Neutrophil (primary cell): Measurements from ENCODE around the gene OCEL1.

ENCODE experiments used
- H3K27ac ChIP-seq: fragments of 200-600 bp; sonication (generic); 2 replicates; pipeline ENCODE4 v1.5.1; 2016; ENCODE audit warnings: mild to moderate bottlenecking, moderate library complexity
- H3K27me3 ChIP-seq: fragments of 200-600 bp; sonication (generic); 2 replicates; pipeline ENCODE4 v1.6.0; 2016; ENCODE audit warnings: mild to moderate bottlenecking
- H3K36me3 ChIP-seq: fragments of 200-600 bp; sonication (generic); 2 replicates; pipeline ENCODE4 v1.5.1; 2017
- H3K4me1 ChIP-seq, 2 experiments: fragments of 200-600 bp in 1 of 2; sonication (generic) in 1 of 2; 1 replicate in 1 of 2; 2 replicates in 1 of 2; pipeline versions ENCODE4 v1.5.1 to v1.6.1; 2013 to 2016; ENCODE audit warnings: low read depth in 1 of 2, low read length in 1 of 2, mild to moderate bottlenecking in 1 of 2, moderate library complexity in 1 of 2; ENCODE audit not compliant: control insufficient read depth in 1 of 2, insufficient read depth in 1 of 2
- H3K4me3 ChIP-seq, 2 experiments: fragments of 200-600 bp in 1 of 2; sonication (generic) in 1 of 2; 1 replicate in 1 of 2; 2 replicates in 1 of 2; pipeline ENCODE4 v1.5.1; 2013 to 2016; ENCODE audit warnings: low read depth in 1 of 2, low read length in 1 of 2, mild to moderate bottlenecking in 1 of 2, moderate library complexity in 1 of 2
- H3K9me3 ChIP-seq: fragments of 200-600 bp; sonication (generic); 2 replicates; pipeline ENCODE4 v1.5.1; 2016
- TF ChIP-seq, protein P1 (sequence below): fragments of 200-600 bp; sonication (generic); IDR thresholded peaks from 2 replicates; pipeline ENCODE4 v1.5.1; 2016; ENCODE audit warnings: antibody characterized with exemption

OCEL1 gene

DNA sequence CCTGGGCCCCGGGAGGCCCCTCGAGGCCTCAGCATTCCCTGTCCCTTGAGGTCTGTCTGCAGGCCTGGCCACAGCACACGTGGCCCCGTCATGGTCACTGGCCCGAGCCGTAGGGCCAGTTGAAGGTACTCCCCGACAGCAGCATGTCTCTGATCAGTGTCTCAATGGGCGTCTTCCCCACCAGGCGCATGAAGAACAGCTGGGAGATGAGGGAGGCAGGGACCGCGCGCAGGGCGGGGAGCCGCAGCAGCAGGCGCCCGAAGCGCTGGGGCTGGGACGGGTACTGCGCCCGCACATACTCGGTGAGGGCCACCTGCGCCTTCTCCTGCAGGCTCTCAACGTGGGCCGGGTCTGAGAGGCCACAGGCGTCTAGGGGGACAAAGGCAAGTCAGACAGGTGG, 6.2 kb downstream of the OCEL1 start:
- TF ChIP-seq, protein P1, sequence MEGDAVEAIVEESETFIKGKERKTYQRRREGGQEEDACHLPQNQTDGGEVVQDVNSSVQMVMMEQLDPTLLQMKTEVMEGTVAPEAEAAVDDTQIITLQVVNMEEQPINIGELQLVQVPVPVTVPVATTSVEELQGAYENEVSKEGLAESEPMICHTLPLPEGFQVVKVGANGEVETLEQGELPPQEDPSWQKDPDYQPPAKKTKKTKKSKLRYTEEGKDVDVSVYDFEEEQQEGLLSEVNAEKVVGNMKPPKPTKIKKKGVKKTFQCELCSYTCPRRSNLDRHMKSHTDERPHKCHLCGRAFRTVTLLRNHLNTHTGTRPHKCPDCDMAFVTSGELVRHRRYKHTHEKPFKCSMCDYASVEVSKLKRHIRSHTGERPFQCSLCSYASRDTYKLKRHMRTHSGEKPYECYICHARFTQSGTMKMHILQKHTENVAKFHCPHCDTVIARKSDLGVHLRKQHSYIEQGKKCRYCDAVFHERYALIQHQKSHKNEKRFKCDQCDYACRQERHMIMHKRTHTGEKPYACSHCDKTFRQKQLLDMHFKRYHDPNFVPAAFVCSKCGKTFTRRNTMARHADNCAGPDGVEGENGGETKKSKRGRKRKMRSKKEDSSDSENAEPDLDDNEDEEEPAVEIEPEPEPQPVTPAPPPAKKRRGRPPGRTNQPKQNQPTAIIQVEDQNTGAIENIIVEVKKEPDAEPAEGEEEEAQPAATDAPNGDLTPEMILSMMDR = no peak
- no peaks in the 10 kb centered on the region for H3K9me3 ChIP-seq
- H3K27me3 ChIP-seq = no peaks in the 10 kb centered on the region
- H3K4me1 ChIP-seq = peaks cover 11 to 16% of the 10 kb centered on the region in 2 experiments
- no peak overlapping the region for H3K4me3 ChIP-seq
- H3K36me3 ChIP-seq = no peaks in the 10 kb centered on the region
- no peak overlapping the region for H3K27ac ChIP-seq

DNA sequence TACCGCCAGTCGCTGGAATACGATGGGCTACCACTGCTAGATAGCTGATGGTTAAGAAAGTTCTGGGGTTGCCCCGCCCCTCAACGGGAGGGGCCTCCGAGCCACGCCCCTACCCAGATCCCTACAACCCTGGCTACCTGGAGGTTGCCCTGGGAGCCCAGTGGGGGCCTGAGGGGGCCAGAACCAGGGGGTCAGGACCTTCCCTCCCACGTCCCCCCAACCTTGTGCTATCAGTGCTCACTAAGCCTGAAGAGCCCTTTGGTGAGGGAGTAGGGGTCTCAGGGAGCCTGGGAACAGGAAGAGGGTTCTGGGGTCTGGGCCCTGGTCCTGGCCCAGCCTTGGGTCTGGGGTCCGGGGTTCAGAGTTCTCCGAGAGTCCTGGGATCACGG, 8.9 kb downstream of the OCEL1 start:
- Histone ChIP-seq H3K9me3 (no peaks in the 10 kb centered on the region), H3K4me3 (peak overlapping the region; percentile 65 to 71), H3K27me3 (no peaks in the 10 kb centered on the region), H3K4me1 (peaks cover 11 to 16% of the 10 kb centered on the region in 2 experiments), H3K36me3 (no peaks in the 10 kb centered on the region), H3K27ac (peak overlapping the region; percentile 58)
- TF ChIP-seq, protein P1 = no peak

DNA sequence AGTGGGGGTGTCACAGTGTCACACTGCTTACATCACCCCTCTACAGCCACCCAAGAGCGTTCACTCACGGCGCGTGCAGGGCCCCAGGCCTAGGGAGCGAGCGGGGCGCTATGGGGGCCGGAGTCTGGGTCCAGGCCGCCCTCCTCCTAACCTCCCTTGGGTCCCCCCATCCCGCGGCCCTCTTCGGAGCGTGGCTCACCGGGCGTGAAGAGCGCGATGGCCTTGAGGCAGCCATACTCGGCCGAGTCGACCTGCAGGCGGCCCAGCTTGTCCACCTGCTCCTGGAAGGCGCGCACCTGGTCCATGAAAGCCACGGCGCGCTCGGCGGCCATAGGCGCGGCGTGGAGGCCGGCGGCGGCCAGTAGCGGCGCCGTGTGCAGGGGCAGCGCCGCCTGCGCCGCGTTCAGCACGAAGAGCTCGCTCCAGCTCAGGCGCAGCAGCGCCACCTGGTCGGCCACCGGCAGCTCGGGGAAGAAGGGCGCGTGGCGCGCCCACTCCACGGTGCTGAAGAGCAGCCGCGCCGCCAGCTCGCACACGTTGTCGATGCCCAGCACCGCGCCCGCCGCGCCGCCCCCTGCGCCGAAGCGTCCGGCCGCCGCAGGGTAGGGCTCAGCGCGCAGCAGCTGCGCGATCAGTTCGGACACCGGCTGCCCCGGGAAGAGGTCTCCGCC, 9.4 kb downstream of the OCEL1 start:
- TF ChIP-seq, protein P1 = peak; percentile 68
- H3K9me3 ChIP-seq = no peaks in the 10 kb centered on the region
- H3K4me1 ChIP-seq = peaks cover 11 to 16% of the 10 kb centered on the region in 2 experiments
- peak overlapping the region; percentile 65 to 71 for H3K4me3 ChIP-seq
- H3K36me3 ChIP-seq = no peaks in the 10 kb centered on the region
- H3K27me3 ChIP-seq = no peaks in the 10 kb centered on the region
- peak overlapping the region; percentile 58 for H3K27ac ChIP-seq

DNA sequence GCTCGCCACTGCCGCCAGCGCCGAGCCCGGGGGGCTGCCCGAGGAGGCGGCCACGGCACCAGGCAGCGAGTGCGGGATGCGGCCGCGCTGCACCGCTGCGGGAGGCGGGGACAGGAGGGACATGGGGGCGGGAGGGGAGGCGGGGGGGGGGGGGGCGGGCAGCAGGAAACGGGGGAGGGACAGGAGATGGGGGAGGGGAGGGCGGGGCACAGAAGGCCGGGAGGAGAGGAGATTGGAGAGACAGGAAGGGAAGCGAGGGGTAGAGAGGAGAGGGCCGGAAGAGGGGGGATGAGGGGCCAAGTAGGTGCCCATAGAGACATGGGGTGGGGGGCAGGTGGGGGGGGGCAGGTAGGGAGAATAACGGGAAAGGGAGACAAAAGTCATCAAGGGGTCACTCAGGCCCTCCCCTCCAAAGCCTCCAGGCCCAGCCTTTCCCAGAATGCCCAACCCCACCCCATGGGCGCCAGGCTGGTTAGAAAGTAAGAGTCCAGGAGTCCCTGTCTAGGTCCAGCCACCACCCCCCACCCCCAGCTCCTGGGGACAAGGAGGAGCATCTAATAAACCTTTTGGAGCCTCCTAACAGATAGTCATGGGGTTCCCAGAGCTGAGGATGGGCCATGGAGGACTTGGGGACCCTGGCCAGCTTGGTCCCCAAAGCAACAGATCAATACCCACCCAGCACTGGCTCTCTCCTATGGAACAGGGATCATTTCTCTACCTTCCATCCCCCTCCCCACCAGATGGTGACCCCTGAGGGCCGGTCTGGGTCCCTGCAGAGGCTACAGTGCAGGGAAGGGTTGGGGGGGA, 10.1 kb downstream of the OCEL1 start:
- Histone ChIP-seq H3K27ac (peak overlapping the region; percentile 58), H3K4me3 (peak overlapping the region; percentile 65 to 71), H3K9me3 (no peaks in the 10 kb centered on the region), H3K36me3 (no peaks in the 10 kb centered on the region), H3K27me3 (no peaks in the 10 kb centered on the region), H3K4me1 (peaks cover 11 to 16% of the 10 kb centered on the region in 2 experiments)
- TF ChIP-seq, protein P1 = no peak

DNA sequence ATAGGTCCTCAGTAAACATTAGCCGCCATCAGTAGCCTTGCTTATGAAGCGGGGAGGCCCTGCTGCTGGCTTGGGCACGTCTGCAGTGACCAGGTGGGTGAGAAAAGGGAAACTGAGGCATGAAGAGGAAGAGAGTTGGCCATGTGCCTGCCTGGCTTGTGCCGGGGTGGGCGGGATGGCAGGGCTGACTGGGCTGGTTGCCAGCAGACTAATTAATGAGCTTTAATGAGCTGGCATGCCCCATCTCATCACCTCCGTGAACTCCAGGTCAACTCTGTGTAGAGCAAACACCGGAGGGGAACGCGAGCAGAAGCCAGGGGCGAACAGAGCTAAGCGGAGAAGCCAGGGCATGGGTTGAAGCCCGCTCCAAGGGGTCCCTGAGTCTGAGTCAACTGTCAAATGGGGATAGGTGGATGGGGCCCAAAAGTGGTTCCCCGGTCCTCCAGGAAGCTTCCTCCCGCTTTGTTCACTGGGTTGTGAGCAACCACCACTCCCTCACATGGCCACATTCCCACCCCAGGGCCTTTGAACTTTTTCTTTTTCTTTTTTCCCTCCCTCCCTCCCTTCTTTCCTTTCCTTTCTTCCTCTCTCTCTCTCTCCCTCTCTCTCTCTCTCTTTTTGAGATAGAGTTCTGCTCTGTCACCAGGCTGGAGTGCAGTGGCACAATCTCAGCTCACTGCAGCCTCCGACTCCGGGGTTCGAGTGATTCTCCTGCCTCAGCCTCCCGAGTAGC, 11.0 kb downstream of the OCEL1 start:
- no peak overlapping the region for H3K27ac ChIP-seq
- TF ChIP-seq, protein P1 = no peak
- no peaks in the 10 kb centered on the region for H3K36me3 ChIP-seq
- peaks cover 11 to 16% of the 10 kb centered on the region in 2 experiments for H3K4me1 ChIP-seq
- H3K9me3 ChIP-seq = no peaks in the 10 kb centered on the region
- H3K4me3 ChIP-seq = no peak overlapping the region
- no peaks in the 10 kb centered on the region for H3K27me3 ChIP-seq
